GM18867 (cell line): ENCODE data around the gene PCYT2.

Experiments used
- ATAC-seq: cut with Tn5 transposase; IDR thresholded peaks from one replicate; pipeline ENCODE4 v1.9.1; 2021; ENCODE audit warnings: mild to moderate bottlenecking, moderate library complexity; ENCODE audit not compliant: unreplicated experiment

Gene PCYT2

GRCh38 chr17:81902023-81902652 is 9.1 kb downstream of the PCYT2 start, which contains the start of gene NPB:
Gene NPB, plus strand, starts transcription at chr17:81902238. Its CDS starts 40 bp downstream, at chr17:81902278.
- ATAC-seq: no peak

DNA sequence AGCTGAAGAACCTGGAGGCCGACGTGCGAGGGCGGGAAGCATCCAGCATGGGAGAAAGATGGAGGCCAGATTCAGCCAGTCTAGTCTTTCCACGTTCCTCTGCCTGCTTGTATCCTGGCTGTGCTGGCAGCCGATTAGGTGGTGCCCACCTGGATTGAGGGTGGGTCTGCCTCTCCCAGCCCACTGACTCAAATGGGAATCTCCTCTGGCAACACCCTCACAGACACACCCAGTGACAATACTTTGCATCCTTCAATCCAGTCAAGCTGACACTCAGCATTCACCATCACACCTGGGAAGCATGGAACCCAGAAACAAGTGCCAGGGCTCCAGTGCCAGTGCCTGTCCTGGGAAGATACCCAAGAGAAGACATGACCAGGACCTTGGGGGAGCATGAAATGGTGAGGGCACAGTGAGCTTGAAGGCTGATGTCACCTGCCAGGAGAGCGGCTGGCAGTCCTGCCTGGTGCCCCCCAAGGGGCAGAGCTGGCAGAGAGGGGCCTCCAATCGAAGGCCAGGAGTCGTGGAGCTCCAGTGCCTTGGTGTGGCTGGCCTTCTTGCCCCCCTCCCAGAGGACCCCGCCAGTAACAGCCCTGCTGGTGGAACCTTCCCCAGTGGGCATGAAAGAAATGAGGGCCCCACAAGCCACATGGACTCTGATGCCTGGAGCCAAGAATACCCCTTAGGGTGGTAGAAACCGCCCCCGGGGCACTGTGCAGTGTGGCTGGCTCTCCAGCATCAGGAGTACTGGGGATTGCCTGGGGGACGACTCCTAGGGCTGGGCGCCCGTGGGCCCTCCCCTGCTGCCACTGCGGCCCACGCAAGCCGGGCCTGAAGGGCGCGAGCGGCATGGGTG is 9.8 kb downstream of the PCYT2 start:
- no peak for ATAC-seq

- ATAC-seq: no peak
Measured at GRCh38 chr17:81900181-81900820, 10.9 kb downstream of the PCYT2 start.

DNA sequence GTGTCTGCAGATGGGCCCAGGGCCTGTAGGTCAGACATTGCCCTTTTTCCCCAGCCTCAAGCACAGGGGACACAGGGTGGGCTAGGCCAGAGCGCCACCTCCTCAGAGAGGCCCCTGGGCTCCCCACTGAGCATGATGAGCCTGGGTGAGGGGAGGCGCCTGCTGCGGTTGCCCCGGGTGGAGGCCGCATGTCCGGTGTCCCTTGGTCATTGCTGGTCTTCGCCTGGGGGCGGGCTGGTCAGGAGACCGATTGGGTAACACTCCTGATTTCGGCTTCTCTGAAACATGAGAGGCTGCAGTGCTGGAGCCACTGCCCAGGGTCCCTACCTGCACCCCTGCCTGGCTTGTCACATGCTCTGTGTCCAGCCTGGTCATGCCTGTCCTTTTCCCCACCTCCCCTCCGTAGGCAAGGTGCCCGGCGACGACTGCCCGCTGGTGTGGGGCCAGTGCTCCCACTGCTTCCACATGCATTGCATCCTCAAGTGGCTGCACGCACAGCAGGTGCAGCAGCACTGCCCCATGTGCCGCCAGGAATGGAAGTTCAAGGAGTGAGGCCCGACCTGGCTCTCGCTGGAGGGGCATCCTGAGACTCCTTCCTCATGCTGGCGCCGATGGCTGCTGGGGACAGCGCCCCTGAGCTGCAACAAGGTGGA is 11.6 kb downstream of the PCYT2 start:
- no peak for ATAC-seq

DNA sequence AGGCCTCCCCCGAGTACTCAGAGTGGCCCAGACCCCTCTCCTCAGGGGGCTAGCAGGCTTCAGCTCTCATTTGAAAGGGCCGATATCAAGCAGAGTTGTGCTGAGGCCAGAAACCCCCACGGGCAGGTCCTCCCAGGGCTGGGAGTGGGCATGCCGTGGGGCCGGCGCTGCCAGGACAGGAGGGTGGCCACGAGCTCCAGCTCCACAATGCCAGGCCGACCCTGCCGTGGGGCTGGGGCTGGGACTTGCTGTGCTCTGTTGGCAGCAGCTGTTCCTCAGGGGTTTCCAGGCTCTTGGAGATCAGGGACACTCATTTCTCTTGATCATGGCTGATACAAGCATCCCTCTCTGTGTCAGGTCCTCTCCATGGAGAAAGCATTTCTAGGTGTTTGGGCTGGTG is 12.3 kb downstream of the PCYT2 start:
- no peak for ATAC-seq

GRCh38 chr17:81898029-81898866 is 13.0 kb downstream of the PCYT2 start:
- ATAC-seq: no peak

DNA sequence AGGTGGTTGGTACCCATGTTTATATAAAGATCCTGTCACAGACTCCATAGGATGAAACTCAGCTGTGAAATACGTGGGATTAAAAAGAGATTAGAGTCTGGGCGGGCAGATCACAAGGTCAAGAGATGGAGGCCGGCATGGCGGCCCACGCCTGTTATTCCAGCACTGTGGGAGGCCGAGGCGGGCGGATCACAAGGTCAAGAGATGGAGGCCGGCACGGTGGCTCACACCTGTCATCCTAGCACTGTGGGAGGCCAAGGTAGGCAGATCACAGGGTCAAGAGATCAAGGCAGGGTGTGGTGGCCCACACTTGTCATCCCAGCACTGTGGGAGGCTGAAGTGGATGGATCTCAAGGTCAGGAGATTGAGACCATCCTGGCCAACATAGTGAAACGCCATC is 15.8 kb downstream of the PCYT2 start:
- ATAC-seq: no peak

- no peak for ATAC-seq
Measured at GRCh38 chr17:81891303-81891552, 20.0 kb downstream of the PCYT2 start.

GRCh38 chr17:81890447-81891302 is 20.5 kb downstream of the PCYT2 start:
- peak; percentile 21 for ATAC-seq

DNA sequence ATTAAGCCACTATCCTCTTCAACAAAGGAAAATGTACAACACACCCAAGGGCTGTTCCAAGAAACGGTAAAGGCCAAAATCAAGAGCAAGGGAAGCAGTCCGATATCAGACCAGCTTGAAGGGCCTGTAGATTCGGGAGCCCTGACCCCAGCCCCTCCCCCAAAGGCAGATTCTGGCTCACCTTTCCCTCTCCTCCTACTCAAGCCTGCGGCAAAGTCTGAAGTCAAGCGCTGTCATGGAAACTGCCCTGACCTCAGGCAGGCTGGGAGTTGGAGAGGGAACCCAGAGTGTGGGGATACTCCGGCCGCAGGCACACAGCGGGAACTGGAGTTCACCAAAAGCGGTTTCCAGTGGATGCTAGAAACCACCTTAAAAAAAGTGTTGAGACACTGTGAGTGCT is 21.6 kb downstream of the PCYT2 start:
- ATAC-seq: no peak

- no peak for ATAC-seq
Measured at GRCh38 chr17:81888988-81889595, 22.1 kb downstream of the PCYT2 start.

DNA sequence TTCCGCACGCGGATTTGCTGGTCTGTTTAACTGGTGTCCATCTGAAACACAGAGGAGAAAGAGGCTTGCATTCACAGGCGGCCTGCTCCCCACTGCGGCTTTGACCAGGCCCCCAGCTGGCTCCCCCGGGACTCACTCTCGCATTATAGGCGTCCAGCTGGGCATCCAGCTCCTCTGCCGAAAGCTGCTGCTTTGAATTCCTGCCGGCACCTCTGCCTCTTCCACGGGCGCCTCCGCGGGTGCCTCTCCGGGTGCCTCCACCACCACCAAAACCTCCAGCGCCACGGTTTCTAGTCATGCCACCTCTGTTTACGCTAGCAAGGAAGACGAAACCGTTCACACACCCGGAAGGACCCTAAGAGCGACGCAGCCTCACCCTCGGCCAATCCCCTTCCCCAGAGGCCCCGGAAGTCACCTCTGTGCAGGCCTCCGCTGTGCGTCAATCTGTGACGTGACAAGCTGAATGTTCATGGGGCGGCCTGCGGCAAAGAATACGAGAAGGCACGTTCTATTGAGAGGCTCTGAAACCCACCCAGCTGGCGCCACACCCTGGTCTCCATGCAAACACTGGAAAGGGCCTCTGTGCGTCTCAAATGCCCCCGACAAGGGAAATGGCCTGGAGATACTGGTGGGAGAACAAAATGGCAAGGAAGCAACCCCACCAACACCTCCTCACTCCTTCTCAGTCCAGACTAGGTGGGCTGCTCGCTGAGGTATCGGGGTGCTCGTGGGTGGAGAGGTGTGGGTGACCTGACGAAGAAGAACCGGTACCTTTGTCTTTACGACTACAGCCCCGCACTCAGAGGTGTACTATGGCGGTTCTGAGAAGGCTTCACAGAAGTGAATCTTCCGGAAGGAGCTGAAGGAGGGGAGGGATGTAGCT is 22.9 kb downstream of the PCYT2 start:
- no peak for ATAC-seq

DNA sequence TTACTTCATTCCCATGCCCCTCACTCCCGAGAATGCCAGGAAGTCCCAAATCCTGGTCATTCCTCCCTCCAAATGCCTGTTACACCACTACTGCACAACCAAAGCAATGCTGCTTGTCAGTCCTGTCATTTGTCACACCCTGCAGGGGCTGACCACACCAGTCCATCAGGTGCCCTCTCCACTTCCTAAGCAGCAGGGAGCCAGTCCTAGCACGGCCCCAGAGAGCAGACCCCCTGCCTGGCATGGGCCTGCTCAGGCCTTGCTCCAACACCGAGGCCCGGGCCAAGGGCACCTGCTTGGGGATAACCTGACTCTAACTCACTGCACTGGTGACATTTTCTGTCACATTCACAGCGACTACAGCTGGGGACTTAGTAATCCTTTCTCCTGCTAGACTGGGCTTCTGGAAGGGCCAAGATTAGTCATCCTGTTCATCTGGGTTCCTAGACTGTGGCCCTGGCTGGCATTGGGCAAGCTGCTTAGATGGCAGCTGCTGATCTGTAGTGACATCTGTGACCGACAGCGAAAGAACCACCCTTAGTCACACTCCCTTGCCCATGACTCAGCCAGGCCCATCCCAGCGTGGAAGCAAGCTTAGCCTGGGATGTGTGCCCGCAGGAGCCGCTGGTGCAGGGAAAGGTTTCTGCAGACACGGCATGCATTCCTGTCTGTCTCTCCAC is 25.2 kb downstream of the PCYT2 start:
- no peak for ATAC-seq

GRCh38 chr17:81885454-81885853 is 25.7 kb downstream of the PCYT2 start:
- no peak for ATAC-seq

GRCh38 chr17:81884968-81885367 is 26.2 kb downstream of the PCYT2 start:
- ATAC-seq: no peak

DNA sequence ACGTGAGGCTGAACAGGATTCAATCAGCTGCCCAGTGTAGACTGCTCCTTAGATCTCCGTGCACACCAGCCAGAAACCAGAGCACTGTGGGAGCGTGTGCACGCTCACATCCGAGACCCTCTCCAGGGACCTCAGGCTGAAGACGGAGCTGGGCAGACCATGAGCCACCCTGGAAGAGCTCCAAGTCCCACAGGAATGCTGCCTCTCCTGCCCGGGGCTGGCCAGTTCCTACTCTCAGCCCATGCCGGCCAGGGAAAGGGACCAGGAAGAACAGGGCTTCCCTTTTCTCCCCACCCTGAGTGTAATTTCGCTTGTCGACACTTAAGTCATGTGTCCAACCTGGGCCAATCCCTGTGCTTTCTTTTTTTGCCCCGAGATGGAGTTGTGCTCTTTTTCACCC is 26.7 kb downstream of the PCYT2 start:
- no peak for ATAC-seq

DNA sequence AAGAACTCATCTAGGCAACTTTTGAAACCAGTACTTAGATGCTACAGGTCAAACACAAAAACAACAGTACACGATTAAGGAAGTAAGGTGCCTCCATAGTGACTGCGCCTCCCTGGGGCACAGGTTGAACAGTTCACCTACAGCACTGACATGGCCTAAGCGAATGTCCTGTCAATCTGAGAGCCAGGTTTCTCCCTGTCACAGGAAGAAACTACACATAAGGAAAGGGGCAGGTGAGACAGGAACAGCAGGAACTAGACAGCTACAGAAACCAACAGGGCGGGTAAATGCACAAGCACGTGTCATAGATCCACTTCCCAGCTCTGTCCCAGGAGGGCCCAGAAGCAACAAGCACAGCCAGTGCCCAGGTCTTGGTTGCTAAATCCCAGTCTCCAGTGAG is 32.1 kb downstream of the PCYT2 start:
- no peak for ATAC-seq

DNA sequence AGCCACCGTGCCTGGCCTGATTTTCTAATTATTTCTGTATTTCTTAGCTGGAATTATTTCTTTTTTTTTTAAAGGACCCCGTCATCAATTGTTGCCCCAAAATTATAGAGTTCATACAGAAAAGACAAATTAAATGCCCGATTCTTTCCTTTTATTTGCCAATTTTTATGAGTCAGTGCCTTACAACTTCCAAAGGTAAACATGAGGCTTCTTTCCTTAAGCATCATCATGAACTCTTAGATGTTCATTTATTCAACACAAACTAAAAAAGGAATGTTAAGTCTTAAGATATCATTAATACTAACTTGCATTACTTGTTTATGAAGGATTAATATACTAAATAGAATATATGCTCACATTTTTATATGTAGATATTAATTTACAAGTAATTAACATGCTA is 32.9 kb downstream of the PCYT2 start:
- no peak for ATAC-seq
